ENCODE results near the gene RCAN2.

The RCAN2 gene

DNA sequence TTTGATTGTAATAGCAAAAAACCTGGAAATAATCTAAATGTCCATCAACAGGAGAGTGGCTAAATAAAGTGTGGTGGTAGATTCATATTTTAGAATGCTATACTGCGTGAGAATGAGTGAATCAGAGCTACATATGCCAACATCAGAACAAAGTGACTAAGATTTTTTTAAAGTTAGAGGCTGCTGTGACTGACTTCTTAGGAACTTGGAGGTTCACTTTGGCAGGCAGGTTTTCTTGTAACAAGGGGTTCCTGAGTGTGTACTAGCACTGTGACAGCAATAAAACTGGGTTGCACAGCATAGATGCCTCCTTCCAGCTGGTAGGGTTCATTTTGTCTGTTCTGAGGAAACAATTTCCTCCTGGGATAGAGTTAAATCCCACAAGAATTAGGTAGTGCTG, 245.2 kb downstream of the RCAN2 start:
- no peak for FAIRE-seq
- TF ChIP-seq, protein P1, sequence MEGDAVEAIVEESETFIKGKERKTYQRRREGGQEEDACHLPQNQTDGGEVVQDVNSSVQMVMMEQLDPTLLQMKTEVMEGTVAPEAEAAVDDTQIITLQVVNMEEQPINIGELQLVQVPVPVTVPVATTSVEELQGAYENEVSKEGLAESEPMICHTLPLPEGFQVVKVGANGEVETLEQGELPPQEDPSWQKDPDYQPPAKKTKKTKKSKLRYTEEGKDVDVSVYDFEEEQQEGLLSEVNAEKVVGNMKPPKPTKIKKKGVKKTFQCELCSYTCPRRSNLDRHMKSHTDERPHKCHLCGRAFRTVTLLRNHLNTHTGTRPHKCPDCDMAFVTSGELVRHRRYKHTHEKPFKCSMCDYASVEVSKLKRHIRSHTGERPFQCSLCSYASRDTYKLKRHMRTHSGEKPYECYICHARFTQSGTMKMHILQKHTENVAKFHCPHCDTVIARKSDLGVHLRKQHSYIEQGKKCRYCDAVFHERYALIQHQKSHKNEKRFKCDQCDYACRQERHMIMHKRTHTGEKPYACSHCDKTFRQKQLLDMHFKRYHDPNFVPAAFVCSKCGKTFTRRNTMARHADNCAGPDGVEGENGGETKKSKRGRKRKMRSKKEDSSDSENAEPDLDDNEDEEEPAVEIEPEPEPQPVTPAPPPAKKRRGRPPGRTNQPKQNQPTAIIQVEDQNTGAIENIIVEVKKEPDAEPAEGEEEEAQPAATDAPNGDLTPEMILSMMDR (IDR thresholded peaks at IDR 0.05; ENCODE audit: insufficient read depth, missing control alignments): no peak
- no peak for DNase-seq (ENCODE audit: insufficient read length, low spot score)

DNA sequence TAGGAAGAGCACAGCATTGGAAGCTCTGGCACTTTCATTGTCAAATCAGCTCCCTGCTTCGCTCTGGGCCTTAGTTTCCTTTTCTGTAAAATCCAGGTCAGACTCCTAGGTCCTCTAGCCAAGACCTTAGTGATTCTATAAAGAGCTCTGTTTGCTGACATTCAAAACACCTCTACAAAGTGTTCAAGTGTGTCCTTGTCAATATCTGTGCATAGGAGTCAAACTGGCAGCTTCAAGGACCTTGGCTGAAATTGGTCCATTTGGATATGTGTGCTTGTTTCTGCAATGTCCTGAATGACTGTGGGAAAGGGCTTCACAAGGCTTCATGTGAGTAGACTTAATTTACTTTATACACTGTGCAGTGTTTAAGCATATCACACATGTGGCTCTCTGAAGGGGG, 246.6 kb downstream of the RCAN2 start:
- TF ChIP-seq, protein P1 (IDR thresholded peaks at IDR 0.05; ENCODE audit: insufficient read depth, missing control alignments): no peak
- FAIRE-seq: no peak

DNA sequence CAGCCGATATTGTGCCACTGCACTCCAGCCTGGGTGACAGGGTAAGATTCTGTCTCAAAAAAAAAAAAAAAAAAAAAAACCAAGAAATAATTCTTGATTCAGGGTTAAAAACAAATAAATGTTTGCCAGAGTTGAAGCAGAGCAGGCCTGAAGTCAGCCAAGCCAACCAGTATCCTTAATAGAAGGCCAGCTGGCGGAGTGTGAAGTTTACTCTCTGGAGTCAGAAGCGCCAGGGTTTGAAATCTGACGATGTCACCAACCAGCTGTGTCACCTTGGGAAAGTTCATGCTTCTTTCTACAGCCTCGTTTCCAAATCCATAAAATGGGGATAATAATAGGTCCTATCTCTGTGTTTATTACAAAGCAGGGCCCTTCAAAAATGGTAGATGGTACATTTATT, 247.5 kb downstream of the RCAN2 start:
- DNase-seq (ENCODE audit: insufficient read length, low spot score) (no peak), FAIRE-seq (no peak)
- TF ChIP-seq, protein P1 (IDR thresholded peaks at IDR 0.05; ENCODE audit: insufficient read depth, missing control alignments): no peak

More for the DNA sequence above, 246.6 kb downstream of the RCAN2 start:
- no peak for DNase-seq (ENCODE audit: insufficient read length, low spot score)

DNA sequence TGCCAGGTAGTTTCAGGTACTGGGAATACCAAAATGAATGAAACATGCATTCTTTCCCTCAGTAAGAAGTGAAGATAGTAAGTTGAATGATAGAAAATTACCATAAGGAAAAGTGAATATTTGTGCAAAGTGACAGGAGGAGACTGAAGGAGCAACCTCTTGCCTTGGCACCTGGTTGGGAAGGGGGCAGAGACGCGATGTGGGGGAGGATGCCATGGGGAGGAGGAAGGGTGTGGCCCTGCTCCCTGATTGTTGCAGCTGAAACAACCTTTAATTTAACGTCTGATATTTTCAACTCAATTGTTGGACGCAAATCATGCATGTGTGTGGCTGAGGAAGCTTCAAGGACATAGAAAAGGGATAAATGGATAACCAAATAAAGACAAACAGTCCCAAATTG, 248.3 kb downstream of the RCAN2 start:
- DNase-seq (ENCODE audit: insufficient read length, low spot score) (no peak), FAIRE-seq (no peak)
- TF ChIP-seq, protein P1 (IDR thresholded peaks at IDR 0.05; ENCODE audit: insufficient read depth, missing control alignments): no peak

DNA sequence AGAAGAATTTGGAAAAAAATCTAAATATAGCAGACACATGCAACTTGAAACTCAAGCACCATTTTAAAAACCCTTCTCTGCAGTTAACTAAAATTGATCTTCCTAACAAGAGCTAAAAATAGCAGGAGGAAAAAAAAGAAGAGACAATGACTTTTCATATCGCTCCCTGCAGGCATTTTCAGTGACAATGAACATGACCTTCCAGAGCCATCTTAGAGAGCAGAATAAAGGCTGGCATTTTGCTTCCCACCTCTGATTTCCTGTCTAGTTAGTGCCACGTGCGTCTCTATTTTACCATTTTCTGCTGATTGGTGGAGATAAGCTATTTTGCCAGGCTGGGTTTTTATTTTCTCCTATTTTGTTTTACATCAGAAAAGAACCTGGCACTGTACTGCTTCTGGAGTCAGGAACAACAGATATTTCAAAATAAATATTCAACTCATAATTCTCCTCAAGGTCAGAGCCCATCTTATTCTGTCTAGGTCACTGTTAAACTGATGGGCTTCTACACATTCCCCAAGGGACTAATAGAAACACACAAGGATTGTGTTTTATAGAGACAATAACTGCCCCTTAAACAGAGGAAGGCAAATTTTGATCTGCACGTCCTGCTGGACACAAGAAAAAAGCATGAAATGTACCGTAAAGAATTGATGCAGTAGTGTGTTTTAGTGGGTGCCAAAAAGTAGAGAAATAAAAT, 250.2 kb downstream of the RCAN2 start:
- FAIRE-seq (no peak), DNase-seq (ENCODE audit: insufficient read length, low spot score) (no peak)
- TF ChIP-seq, protein P1 (IDR thresholded peaks at IDR 0.05; ENCODE audit: insufficient read depth, missing control alignments): no peak

DNA sequence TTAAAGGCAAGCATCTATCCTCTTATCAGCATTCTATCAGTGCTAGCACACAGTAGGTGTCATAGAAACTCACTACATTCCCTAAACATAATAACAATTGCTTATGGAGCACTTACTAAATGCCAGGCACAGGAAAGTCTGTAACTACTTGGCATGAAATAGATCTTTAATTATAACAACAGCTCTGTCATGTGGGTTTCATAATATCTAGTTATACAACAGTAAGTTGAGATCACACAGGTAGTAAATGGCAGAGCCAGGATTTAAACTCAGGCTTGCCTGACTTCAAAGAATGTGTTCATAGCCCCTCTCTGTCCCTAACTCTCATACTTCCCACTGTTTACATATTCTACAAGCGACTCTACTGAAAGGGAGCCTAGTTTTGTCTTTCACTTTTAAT, 254.5 kb downstream of the RCAN2 start:
- no peak for FAIRE-seq
- TF ChIP-seq, protein P1 (IDR thresholded peaks at IDR 0.05; ENCODE audit: insufficient read depth, missing control alignments): no peak
- DNase-seq (ENCODE audit: insufficient read length, low spot score): no peak

DNA sequence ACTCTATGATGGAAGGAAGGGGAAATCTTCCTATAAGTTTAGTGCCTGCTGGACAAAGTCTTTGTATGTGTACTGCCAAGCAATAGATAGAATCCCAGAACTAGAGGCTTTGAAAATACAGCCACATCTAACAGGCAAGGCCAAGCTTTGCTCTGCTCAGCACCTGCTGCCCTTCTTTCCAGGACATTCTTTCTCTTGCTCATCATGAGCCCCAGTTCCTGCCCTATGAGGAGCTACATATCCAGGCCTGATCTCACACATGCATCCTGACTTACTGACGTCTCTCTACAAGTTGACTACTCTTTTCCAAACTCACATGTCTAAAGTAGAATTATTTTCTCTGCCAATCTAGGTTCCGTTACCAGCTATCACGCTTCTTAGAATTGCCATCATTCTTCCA, 256.0 kb downstream of the RCAN2 start:
- TF ChIP-seq, protein P1 (IDR thresholded peaks at IDR 0.05; ENCODE audit: insufficient read depth, missing control alignments): no peak
- DNase-seq (ENCODE audit: insufficient read length, low spot score): no peak
- FAIRE-seq: no peak
